ENCODE measurements around the gene TNIK.
"Not testable (repeated sequence)": the region's sequence is repeated elsewhere in the genome, so short reads cannot be mapped to it uniquely, and the experiment has no call there.

DNA sequence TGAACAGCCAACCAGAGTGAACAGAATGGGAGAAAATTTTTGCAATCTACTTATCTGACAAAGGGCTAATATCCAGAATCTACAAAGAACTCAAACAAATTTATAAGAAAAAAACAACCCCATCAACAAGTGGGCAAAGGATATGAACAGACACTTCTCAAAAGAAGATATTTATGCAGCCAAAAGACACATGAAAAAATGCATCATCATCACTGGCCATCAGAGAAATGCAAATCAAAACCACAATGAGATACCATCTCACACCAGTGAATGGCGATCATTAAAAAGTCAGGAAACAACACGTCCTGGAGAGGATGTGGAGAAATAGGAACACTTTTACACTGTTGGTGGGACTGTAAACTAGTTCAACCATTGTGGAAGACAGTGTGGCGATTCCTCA, 341.2 kb downstream of the TNIK start:
- TF ChIP-seq, protein P1, sequence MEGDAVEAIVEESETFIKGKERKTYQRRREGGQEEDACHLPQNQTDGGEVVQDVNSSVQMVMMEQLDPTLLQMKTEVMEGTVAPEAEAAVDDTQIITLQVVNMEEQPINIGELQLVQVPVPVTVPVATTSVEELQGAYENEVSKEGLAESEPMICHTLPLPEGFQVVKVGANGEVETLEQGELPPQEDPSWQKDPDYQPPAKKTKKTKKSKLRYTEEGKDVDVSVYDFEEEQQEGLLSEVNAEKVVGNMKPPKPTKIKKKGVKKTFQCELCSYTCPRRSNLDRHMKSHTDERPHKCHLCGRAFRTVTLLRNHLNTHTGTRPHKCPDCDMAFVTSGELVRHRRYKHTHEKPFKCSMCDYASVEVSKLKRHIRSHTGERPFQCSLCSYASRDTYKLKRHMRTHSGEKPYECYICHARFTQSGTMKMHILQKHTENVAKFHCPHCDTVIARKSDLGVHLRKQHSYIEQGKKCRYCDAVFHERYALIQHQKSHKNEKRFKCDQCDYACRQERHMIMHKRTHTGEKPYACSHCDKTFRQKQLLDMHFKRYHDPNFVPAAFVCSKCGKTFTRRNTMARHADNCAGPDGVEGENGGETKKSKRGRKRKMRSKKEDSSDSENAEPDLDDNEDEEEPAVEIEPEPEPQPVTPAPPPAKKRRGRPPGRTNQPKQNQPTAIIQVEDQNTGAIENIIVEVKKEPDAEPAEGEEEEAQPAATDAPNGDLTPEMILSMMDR (IDR thresholded peaks at IDR 0.05; ENCODE audit: poor library complexity) = not testable (repeated sequence)
- TF ChIP-seq EZH2 (IDR thresholded peaks at IDR 0.05; ENCODE audit: borderline replicate concordance); EZH2phosphoT487 (IDR thresholded peaks at IDR 0.05; ENCODE audit: low read depth, severe bottlenecking, unreplicated experiment): not testable (repeated sequence)

Data from hepatocyte (in vitro differentiated cells).